ENCODE measurements around the gene ARHGEF1.

GRCh38 chr19:41877916-41878905 is 4.8 kb upstream of the ARHGEF1 start:
- TF ChIP-seq CTCF (conservative IDR thresholded peaks at IDR 0.05; ENCODE audit: low read length): no peak
- TF ChIP-seq EZH2phosphoT487 (IDR thresholded peaks at IDR 0.05; ENCODE audit: borderline replicate concordance): no peak
